ENCODE measurements around the gene PASK.

PASK gene

GRCh38 chr2:241129086-241129871, 20.0 kb downstream of the PASK start:
- DNase-seq (ENCODE audit: low spot score), result no peak
- Histone ChIP-seq H2AFZ (ENCODE audit: low read length) (no peak overlapping the region), H3K4me2 (ENCODE audit: insufficient read depth, low read length, poor library complexity, severe bottlenecking) (no peak overlapping the region), H3K18ac (ENCODE audit: low read length) (no peak overlapping the region), H3K4me1 (ENCODE audit: control insufficient read depth in 2 of 2, insufficient read depth in 1 of 2, low read depth in 1 of 2, low read length in 2 of 2) (no peaks in the 10 kb centered on the region), H3K27ac (replicated peaks; ENCODE audit: low read length) (no peak overlapping the region), H3K4ac (ENCODE audit: low read length) (no peak overlapping the region), H2AK5ac (ENCODE audit: low read depth, low read length) (no peak overlapping the region), H2BK12ac (ENCODE audit: low read length) (no peak overlapping the region), H2BK5ac (ENCODE audit: low read length) (no peak overlapping the region), H3K9ac (ENCODE audit: low read depth, low read length, poor library complexity) (no peak overlapping the region), H2BK15ac (ENCODE audit: low read length) (no peak overlapping the region), H2BK120ac (ENCODE audit: low read depth, low read length) (no peak overlapping the region), H3K4me3 (ENCODE audit: low read length in 2 of 2) (no peak overlapping the region), H3K36me3 (replicated peaks in 1 of 2; ENCODE audit: control insufficient read depth in 2 of 2, insufficient read depth in 2 of 2, low read length in 2 of 2) (peaks cover 8 to 78% of the 10 kb centered on the region in 2 donors), H3K23ac (ENCODE audit: low read depth, low read length, poor library complexity) (no peak overlapping the region), H3K27me3 (ENCODE audit: control insufficient read depth in 3 of 3, insufficient read depth in 3 of 3, low read depth in 1 of 3, low read length in 3 of 3) (no peaks in the 10 kb centered on the region), H4K91ac (ENCODE audit: low read depth, low read length, poor library complexity) (no peak overlapping the region), H3K14ac (ENCODE audit: low read length) (no peak overlapping the region), H4K8ac (ENCODE audit: low read depth, low read length) (no peak overlapping the region), H3K79me1 (ENCODE audit: low read depth, low read length) (peaks cover 2% of the 10 kb centered on the region), H3K9me3 (replicated peaks in 1 of 2; ENCODE audit: control insufficient read depth in 2 of 2, insufficient read depth in 1 of 2, low read depth in 1 of 2, low read length in 2 of 2) (peaks cover 0 to 2% of the 10 kb centered on the region in 2 donors)
- WGBS, 2 donors (ENCODE audit: extremely low coverage in 2 of 2, insufficient read length in 2 of 2, insufficient replicate concordance in 1 of 2), result no CpG with 5 or more reads among the region's 12 CpGs

DNA sequence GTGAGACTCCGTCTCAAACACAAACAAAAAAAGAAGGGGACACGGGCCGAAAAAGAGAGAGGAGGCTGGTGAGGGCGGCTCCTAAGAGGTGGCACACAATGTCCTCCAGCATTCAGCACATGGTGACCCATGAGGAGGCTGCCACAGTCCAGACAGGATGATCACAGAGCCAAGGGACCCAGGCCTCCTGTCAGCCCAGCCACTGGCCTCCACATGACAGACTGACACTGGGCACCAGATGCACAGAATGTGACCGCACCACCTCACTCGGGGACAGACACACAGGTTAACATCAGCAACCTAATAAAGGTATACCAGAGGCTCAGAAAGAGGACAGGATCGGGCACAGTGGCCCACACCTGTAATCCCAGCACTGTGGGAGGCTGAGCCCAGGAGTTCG, 21.0 kb downstream of the PASK start:
- Histone ChIP-seq H2AFZ (ENCODE audit: low read length) (no peak overlapping the region), H3K79me1 (ENCODE audit: low read depth, low read length) (peaks cover 5% of the 10 kb centered on the region), H3K4ac (ENCODE audit: low read length) (no peak overlapping the region), H4K8ac (ENCODE audit: low read depth, low read length) (no peak overlapping the region), H2BK120ac (ENCODE audit: low read depth, low read length) (no peak overlapping the region), H3K36me3 (replicated peaks in 1 of 2; ENCODE audit: control insufficient read depth in 2 of 2, insufficient read depth in 2 of 2, low read length in 2 of 2) (peaks cover 14 to 77% of the 10 kb centered on the region in 2 donors), H3K4me2 (ENCODE audit: insufficient read depth, low read length, poor library complexity, severe bottlenecking) (no peak overlapping the region), H3K4me1 (ENCODE audit: control insufficient read depth in 2 of 2, insufficient read depth in 1 of 2, low read depth in 1 of 2, low read length in 2 of 2) (no peaks in the 10 kb centered on the region), H3K9ac (ENCODE audit: low read depth, low read length, poor library complexity) (no peak overlapping the region), H3K27me3 (ENCODE audit: control insufficient read depth in 3 of 3, insufficient read depth in 3 of 3, low read depth in 1 of 3, low read length in 3 of 3) (no peaks in the 10 kb centered on the region), H2AK5ac (ENCODE audit: low read depth, low read length) (no peak overlapping the region), H2BK12ac (ENCODE audit: low read length) (no peak overlapping the region), H3K23ac (ENCODE audit: low read depth, low read length, poor library complexity) (no peak overlapping the region), H3K4me3 (ENCODE audit: low read length in 2 of 2) (peak overlapping the region in 1 of 2 donors; percentile 15), H2BK15ac (ENCODE audit: low read length) (no peak overlapping the region), H3K14ac (ENCODE audit: low read length) (no peak overlapping the region), H3K27ac (replicated peaks; ENCODE audit: low read length) (no peak overlapping the region), H2BK5ac (ENCODE audit: low read length) (no peak overlapping the region), H3K9me3 (replicated peaks in 1 of 2; ENCODE audit: control insufficient read depth in 2 of 2, insufficient read depth in 1 of 2, low read depth in 1 of 2, low read length in 2 of 2) (peaks cover 0 to 2% of the 10 kb centered on the region in 2 donors), H4K91ac (ENCODE audit: low read depth, low read length, poor library complexity) (no peak overlapping the region), H3K18ac (ENCODE audit: low read length) (no peak overlapping the region)
- no CpG with 5 or more reads among the region's 8 CpGs for WGBS, 2 donors (ENCODE audit: extremely low coverage in 2 of 2, insufficient read length in 2 of 2, insufficient replicate concordance in 1 of 2)
- DNase-seq (ENCODE audit: low spot score), result no peak

GRCh38 chr2:241126771-241127202, 22.5 kb downstream of the PASK start:
- peaks cover 19 to 76% of the 10 kb centered on the region in 2 donors for H3K36me3 ChIP-seq (replicated peaks in 1 of 2; ENCODE audit: control insufficient read depth in 2 of 2, insufficient read depth in 2 of 2, low read length in 2 of 2)
- H3K4ac ChIP-seq (ENCODE audit: low read length), result no peak overlapping the region
- no peak overlapping the region for H4K8ac ChIP-seq (ENCODE audit: low read depth, low read length)
- no peak overlapping the region for H3K23ac ChIP-seq (ENCODE audit: low read depth, low read length, poor library complexity)
- H3K4me1 ChIP-seq (ENCODE audit: control insufficient read depth in 2 of 2, insufficient read depth in 1 of 2, low read depth in 1 of 2, low read length in 2 of 2), result no peaks in the 10 kb centered on the region
- no peak overlapping the region for H3K18ac ChIP-seq (ENCODE audit: low read length)
- H3K9ac ChIP-seq (ENCODE audit: low read depth, low read length, poor library complexity), result no peak overlapping the region
- no CpG with 5 or more reads among the region's 18 CpGs for WGBS, 2 donors (ENCODE audit: extremely low coverage in 2 of 2, insufficient read length in 2 of 2, insufficient replicate concordance in 1 of 2)
- no peak overlapping the region for H2BK120ac ChIP-seq (ENCODE audit: low read depth, low read length)
- H3K4me3 ChIP-seq (ENCODE audit: low read length in 2 of 2), result no peak overlapping the region
- H3K14ac ChIP-seq (ENCODE audit: low read length), result no peak overlapping the region
- peaks cover 0 to 2% of the 10 kb centered on the region in 2 donors for H3K9me3 ChIP-seq (replicated peaks in 1 of 2; ENCODE audit: control insufficient read depth in 2 of 2, insufficient read depth in 1 of 2, low read depth in 1 of 2, low read length in 2 of 2)
- DNase-seq (ENCODE audit: low spot score), result no peak
- no peak overlapping the region for H2BK12ac ChIP-seq (ENCODE audit: low read length)
- H3K27ac ChIP-seq (replicated peaks; ENCODE audit: low read length), result no peak overlapping the region
- H3K27me3 ChIP-seq (ENCODE audit: control insufficient read depth in 3 of 3, insufficient read depth in 3 of 3, low read depth in 1 of 3, low read length in 3 of 3), result no peaks in the 10 kb centered on the region
- no peak overlapping the region for H3K4me2 ChIP-seq (ENCODE audit: insufficient read depth, low read length, poor library complexity, severe bottlenecking)
- H3K79me1 ChIP-seq (ENCODE audit: low read depth, low read length), result peaks cover 5% of the 10 kb centered on the region
- H4K91ac ChIP-seq (ENCODE audit: low read depth, low read length, poor library complexity), result no peak overlapping the region
- H2AFZ ChIP-seq (ENCODE audit: low read length), result no peak overlapping the region
- H2AK5ac ChIP-seq (ENCODE audit: low read depth, low read length), result no peak overlapping the region
- H2BK5ac ChIP-seq (ENCODE audit: low read length), result no peak overlapping the region
- no peak overlapping the region for H2BK15ac ChIP-seq (ENCODE audit: low read length)

- H3K23ac ChIP-seq (ENCODE audit: low read depth, low read length, poor library complexity), result no peak overlapping the region
- no peak overlapping the region for H4K91ac ChIP-seq (ENCODE audit: low read depth, low read length, poor library complexity)
- H2BK15ac ChIP-seq (ENCODE audit: low read length), result no peak overlapping the region
- no peak overlapping the region for H2AFZ ChIP-seq (ENCODE audit: low read length)
- no peak for DNase-seq (ENCODE audit: low spot score)
- H3K9ac ChIP-seq (ENCODE audit: low read depth, low read length, poor library complexity), result no peak overlapping the region
- H3K4ac ChIP-seq (ENCODE audit: low read length), result no peak overlapping the region
- no peaks in the 10 kb centered on the region for H3K4me1 ChIP-seq (ENCODE audit: control insufficient read depth in 2 of 2, insufficient read depth in 1 of 2, low read depth in 1 of 2, low read length in 2 of 2)
- H2AK5ac ChIP-seq (ENCODE audit: low read depth, low read length), result no peak overlapping the region
- H4K8ac ChIP-seq (ENCODE audit: low read depth, low read length), result no peak overlapping the region
- H2BK120ac ChIP-seq (ENCODE audit: low read depth, low read length), result no peak overlapping the region
- H2BK12ac ChIP-seq (ENCODE audit: low read length), result no peak overlapping the region
- WGBS, 2 donors (ENCODE audit: extremely low coverage in 2 of 2, insufficient read length in 2 of 2, insufficient replicate concordance in 1 of 2), result no CpG with 5 or more reads among the region's 21 CpGs
- H3K4me3 ChIP-seq (ENCODE audit: low read length in 2 of 2), result no peak overlapping the region
- H3K27ac ChIP-seq (replicated peaks; ENCODE audit: low read length), result no peak overlapping the region
- no peaks in the 10 kb centered on the region for H3K9me3 ChIP-seq (replicated peaks in 1 of 2; ENCODE audit: control insufficient read depth in 2 of 2, insufficient read depth in 1 of 2, low read depth in 1 of 2, low read length in 2 of 2)
- H3K18ac ChIP-seq (ENCODE audit: low read length), result no peak overlapping the region
- H3K36me3 ChIP-seq (replicated peaks in 1 of 2; ENCODE audit: control insufficient read depth in 2 of 2, insufficient read depth in 2 of 2, low read length in 2 of 2), result peaks cover 19 to 76% of the 10 kb centered on the region in 2 donors
- no peak overlapping the region for H3K4me2 ChIP-seq (ENCODE audit: insufficient read depth, low read length, poor library complexity, severe bottlenecking)
- H2BK5ac ChIP-seq (ENCODE audit: low read length), result no peak overlapping the region
- H3K27me3 ChIP-seq (ENCODE audit: control insufficient read depth in 3 of 3, insufficient read depth in 3 of 3, low read depth in 1 of 3, low read length in 3 of 3), result no peaks in the 10 kb centered on the region
- H3K14ac ChIP-seq (ENCODE audit: low read length), result no peak overlapping the region
- peaks cover 2% of the 10 kb centered on the region for H3K79me1 ChIP-seq (ENCODE audit: low read depth, low read length)
Measured at GRCh38 chr2:241126201-241126611, 23.1 kb downstream of the PASK start.
